Panc1 (cell line): Measurements from ENCODE around the gene EPHX1. TPM values are rescaled to one million over a fixed set of nuclear protein-coding genes. Genes with fewer than 3 reads are reported as not detected.

ENCODE experiments used
- ATAC-seq: fragments of 200-7000 bp; cut with Tn5 transposase; 2 replicates; pipeline ENCODE4 v1.9.1; 2020; ENCODE audit warnings: mild to moderate bottlenecking, moderate library complexity
- BruUV-seq: library from RNA; stranded (reverse); fragments of 400-500 nt; replicated peaks from 2 replicates; lab custom pipeline; 2021; lab: Mats Ljungman, UMichigan
- CTCF ChIA-PET: fragments of 300-600 bp; sonication (Branson Sonifier 250); formaldehyde crosslinking; loops from one replicate; lab custom pipeline; 2022; ENCODE audit warnings: antibody characterized with exemption; lab: Charles Lee
- POLR2A ChIA-PET: fragments of 300-600 bp; sonication (Branson Sonifier 250); formaldehyde crosslinking; loops from one replicate; lab custom pipeline; 2022; ENCODE audit warnings: antibody characterized with exemption; lab: Charles Lee
- DNase-seq: peaks from one replicate; pipeline ENCODE4 v3.0.0-alpha.2; 2010; ENCODE audit warnings: low read depth, low spot score
- H3K27ac ChIP-seq: 2 replicates; pipeline ENCODE4 v1.5.1; 2011; ENCODE audit warnings: mild to moderate bottlenecking, low read length, inconsistent platforms
- H3K27me3 ChIP-seq: fragments of 200-500 bp; sonication (Bioruptor generic); 2 replicates; pipeline ENCODE4 v1.6.0; 2014; ENCODE audit warnings: low read length, inconsistent platforms; ENCODE audit not compliant: control insufficient read depth, insufficient read depth
- H3K36me3 ChIP-seq: fragments of 200-500 bp; sonication (Bioruptor generic); 2 replicates; pipeline ENCODE4 v1.5.1; 2014; ENCODE audit warnings: inconsistent platforms, mild to moderate bottlenecking, low read length, moderate library complexity; ENCODE audit not compliant: control insufficient read depth, insufficient read depth
- H3K4me1 ChIP-seq: 2 replicates; pipeline ENCODE4 v1.5.1; 2011; ENCODE audit warnings: inconsistent platforms, mild to moderate bottlenecking, low read length, moderate library complexity; ENCODE audit not compliant: control insufficient read depth, insufficient read depth
- H3K4me3 ChIP-seq, 2 experiments: 2 replicates each; pipeline ENCODE4 v1.5.1; 2011 to 2012; ENCODE audit warnings: low read depth in 2 of 2, low read length in 2 of 2, mild to moderate bottlenecking in 2 of 2, inconsistent platforms in 1 of 2, moderate library complexity in 1 of 2
- H3K9me3 ChIP-seq: fragments of 200-500 bp; sonication (Bioruptor generic); 2 replicates; pipeline ENCODE4 v1.5.1; 2014; ENCODE audit warnings: low read depth, mild to moderate bottlenecking, inconsistent platforms, low read length, moderate library complexity; ENCODE audit not compliant: control insufficient read depth, insufficient read depth
- CTCF ChIP-seq: fragments of 450-650 bp; IDR thresholded peaks from 2 replicates; pipeline ENCODE4 v1.5.1; 2017; ENCODE audit warnings: mild to moderate bottlenecking
- POLR2AphosphoS5 ChIP-seq: IDR thresholded peaks from 2 replicates; pipeline ENCODE4 v1.6.1; 2012; ENCODE audit warnings: mild to moderate bottlenecking, low read depth, low read length, moderate library complexity
- REST ChIP-seq, 2 experiments: IDR thresholded peaks; 2 replicates each; pipeline ENCODE4 v1.6.1; 2011 to 2012; ENCODE audit warnings: low read depth in 2 of 2, control low read depth in 1 of 2, low read length in 1 of 2, mild to moderate bottlenecking in 1 of 2, moderate library complexity in 1 of 2; ENCODE audit not compliant: insufficient read depth in 1 of 2
- SIN3A ChIP-seq: IDR thresholded peaks from 2 replicates; pipeline ENCODE4 v1.6.1; 2012; ENCODE audit warnings: low read depth, mild to moderate bottlenecking, low read length, moderate library complexity, borderline replicate concordance; ENCODE audit not compliant: insufficient read depth
- TCF7L2 ChIP-seq: IDR thresholded peaks from 2 replicates; pipeline ENCODE4 v1.6.1; 2011; ENCODE audit warnings: mild to moderate bottlenecking, low read depth, low read length, inconsistent platforms
- in situ Hi-C: cut with HindIII; loops from 2 replicates; pipeline ENCODE4 v1.10.0; 2016; ENCODE audit warnings: low sequenced_read_pairs, low pct_unique_long_range_greater_than_20kb
- intact Hi-C: fragments of 100-400 bp; cut with micrococcal nuclease; formaldehyde crosslinking; loops from one replicate; pipeline ENCODE4 v1.10.0; 2022; ENCODE audit not compliant: unreplicated experiment
- total RNA-seq: library from RNA; stranded (reverse); gene quantifications from one replicate; pipeline ENCODE4 v1.2.1, GENCODE V29; 2021; ENCODE audit not compliant: unreplicated experiment

The EPHX1 gene
- total RNA-seq, 1 experiment from 2014 or later, result 76.4 TPM

GRCh38 chr1:225852413-225853124, 42.6 kb downstream of the EPHX1 start:
- no peaks in the 10 kb centered on the region for H3K36me3 ChIP-seq
- H3K4me1 ChIP-seq, result no peaks in the 10 kb centered on the region
- CTCF ChIA-PET, result interaction anchor here (0.5 kb wide), 1 partner anchor 18 kb away, joined by 3 read pairs; no protein-coding TSS in a partner anchor
- H3K4me3 ChIP-seq, result no peak overlapping the region
- no TSS peak for BruUV-seq
- ATAC-seq (no peak), DNase-seq (no peak)
- no peak for TF ChIP-seq SIN3A
- H3K27me3 ChIP-seq, result no peaks in the 10 kb centered on the region
- no peak overlapping the region for H3K27ac ChIP-seq
- no peaks in the 10 kb centered on the region for H3K9me3 ChIP-seq
- POLR2A ChIA-PET, result no interaction called here
- intact Hi-C loops, result no loop called here
- in situ Hi-C loops, result no loop called here

GRCh38 chr1:225853441-225853840, 43.5 kb downstream of the EPHX1 start:
- no peak overlapping the region for H3K4me3 ChIP-seq
- H3K36me3 ChIP-seq, result no peaks in the 10 kb centered on the region; the same call in 1 of the 2 replicates
- no peaks in the 10 kb centered on the region for H3K27me3 ChIP-seq
- POLR2A ChIA-PET, result no interaction called here
- no peak overlapping the region for H3K27ac ChIP-seq
- no peaks in the 10 kb centered on the region for H3K4me1 ChIP-seq
- in situ Hi-C loops (no loop called here), intact Hi-C loops (no loop called here)
- CTCF ChIA-PET, result interaction anchor here (0.5 kb wide), 1 partner anchor 374 kb away, joined by 9 read pairs; no protein-coding TSS in a partner anchor
- TF ChIP-seq CTCF (no peak), SIN3A (no peak), TCF7L2 (no peak), REST (IDR thresholded peaks at IDR 0.05; ENCODE audit: insufficient read depth in 1 of 2, low read depth in 2 of 2, low read length in 1 of 2) (no peak), POLR2AphosphoS5 (no peak)
- H3K9me3 ChIP-seq, result no peaks in the 10 kb centered on the region
- DNase-seq (no peak), ATAC-seq (no peak)
- BruUV-seq, result no TSS peak
